Measurements from ENCODE around the gene LHX1. TPM values are rescaled to one million over a fixed set of nuclear protein-coding genes. Genes with fewer than 3 reads are reported as not detected.

Gene LHX1
- total and polyA plus RNA-seq, 9 donors = 0.08 to 3.6 (median 0.61) TPM; not detected in 4

GRCh38 chr17:36910513-36910912 lies 26.8 kb upstream of the LHX1 start:
- no peak overlapping the region for H3K4me3 ChIP-seq
- H3K9me3 ChIP-seq = no peaks in the 10 kb centered on the region
- H3K36me3 ChIP-seq = no peaks in the 10 kb centered on the region
- no peak for DNase-seq
- no peaks in the 10 kb centered on the region for H3K4me1 ChIP-seq (ENCODE audit: insufficient read depth)
- H3K27me3 ChIP-seq = no peaks in the 10 kb centered on the region
- intact Hi-C loops (cut with DNase I) = no loop called here
- TF ChIP-seq CTCF (IDR thresholded peaks at IDR 0.05) (no peak), EP300 (IDR thresholded peaks at IDR 0.05) (no peak), POLR2A (IDR thresholded peaks at IDR 0.05) (no peak)
- H3K27ac ChIP-seq = no peak overlapping the region
- 66 to 81% (median 75%) methylated on average over 5 of the region's 5 CpGs for WGBS, 3 donors

GRCh38 chr17:36911001-36911400 lies 26.3 kb upstream of the LHX1 start:
- intact Hi-C loops (cut with DNase I) = no loop called here
- Histone ChIP-seq H3K4me1 (ENCODE audit: insufficient read depth) (no peaks in the 10 kb centered on the region), H3K36me3 (no peaks in the 10 kb centered on the region), H3K27ac (no peak overlapping the region), H3K9me3 (no peaks in the 10 kb centered on the region), H3K4me3 (no peak overlapping the region), H3K27me3 (no peaks in the 10 kb centered on the region)
- no peak for TF ChIP-seq EP300 (IDR thresholded peaks at IDR 0.05)
- 48 to 55% (median 50%) methylated on average over 3 of the region's 3 CpGs for WGBS, 3 donors
- no peak for DNase-seq

- no peak for TF ChIP-seq POLR2A (IDR thresholded peaks at IDR 0.05)
- TF ChIP-seq EP300 (IDR thresholded peaks at IDR 0.05) = no peak
- TF ChIP-seq CTCF (IDR thresholded peaks at IDR 0.05) = no peak
- Histone ChIP-seq H3K4me3 (no peak overlapping the region), H3K4me1 (ENCODE audit: insufficient read depth) (no peaks in the 10 kb centered on the region), H3K36me3 (no peaks in the 10 kb centered on the region), H3K27me3 (no peaks in the 10 kb centered on the region), H3K27ac (no peak overlapping the region), H3K9me3 (no peaks in the 10 kb centered on the region)
- DNase-seq = no peak
- 19 to 26% (median 23%) methylated on average over 5 of the region's 5 CpGs for WGBS, 3 donors
- intact Hi-C loops (cut with DNase I) = no loop called here
These were observed 24.1 kb upstream of the LHX1 start for GRCh38 chr17:36913132-36913531.

GRCh38 chr17:36918211-36918691 lies 19.0 kb upstream of the LHX1 start:
- no peak for DNase-seq
- H3K4me3 ChIP-seq = no peak overlapping the region
- intact Hi-C loops (cut with DNase I) = no loop called here
- no peaks in the 10 kb centered on the region for H3K4me1 ChIP-seq (ENCODE audit: insufficient read depth)
- no peaks in the 10 kb centered on the region for H3K36me3 ChIP-seq
- TF ChIP-seq EP300 (IDR thresholded peaks at IDR 0.05) (no peak), CTCF (IDR thresholded peaks at IDR 0.05) (no peak), POLR2A (IDR thresholded peaks at IDR 0.05) (no peak)
- no peaks in the 10 kb centered on the region for H3K27me3 ChIP-seq
- 21 to 34% (median 24%) methylated on average over 3 of the region's 3 CpGs for WGBS, 3 donors
- H3K27ac ChIP-seq = no peak overlapping the region
- H3K9me3 ChIP-seq = no peaks in the 10 kb centered on the region

- no peak for DNase-seq
- no peaks in the 10 kb centered on the region for H3K27me3 ChIP-seq
- intact Hi-C loops (cut with DNase I) = no loop called here
- WGBS, 3 donors = 73 to 81% (median 77%) methylated on average over 7 of the region's 7 CpGs
- TF ChIP-seq POLR2A (IDR thresholded peaks at IDR 0.05) = no peak
- H3K4me3 ChIP-seq = no peak overlapping the region
- H3K36me3 ChIP-seq = no peaks in the 10 kb centered on the region
- H3K4me1 ChIP-seq (ENCODE audit: insufficient read depth) = no peaks in the 10 kb centered on the region
- H3K9me3 ChIP-seq = no peaks in the 10 kb centered on the region
- no peak overlapping the region for H3K27ac ChIP-seq
These were observed 17.8 kb upstream of the LHX1 start for GRCh38 chr17:36919407-36919968.
